ENCODE measurements around the gene GCK. TPM values are rescaled to one million over a fixed set of nuclear protein-coding genes. Genes with fewer than 3 reads are reported as not detected.

Gene GCK
- total and polyA plus RNA-seq, 2 donors (not counting 3 experiments of a cell fraction or from before 2014, with no cell fraction given), result 0.17 to 0.51 TPM

DNA sequence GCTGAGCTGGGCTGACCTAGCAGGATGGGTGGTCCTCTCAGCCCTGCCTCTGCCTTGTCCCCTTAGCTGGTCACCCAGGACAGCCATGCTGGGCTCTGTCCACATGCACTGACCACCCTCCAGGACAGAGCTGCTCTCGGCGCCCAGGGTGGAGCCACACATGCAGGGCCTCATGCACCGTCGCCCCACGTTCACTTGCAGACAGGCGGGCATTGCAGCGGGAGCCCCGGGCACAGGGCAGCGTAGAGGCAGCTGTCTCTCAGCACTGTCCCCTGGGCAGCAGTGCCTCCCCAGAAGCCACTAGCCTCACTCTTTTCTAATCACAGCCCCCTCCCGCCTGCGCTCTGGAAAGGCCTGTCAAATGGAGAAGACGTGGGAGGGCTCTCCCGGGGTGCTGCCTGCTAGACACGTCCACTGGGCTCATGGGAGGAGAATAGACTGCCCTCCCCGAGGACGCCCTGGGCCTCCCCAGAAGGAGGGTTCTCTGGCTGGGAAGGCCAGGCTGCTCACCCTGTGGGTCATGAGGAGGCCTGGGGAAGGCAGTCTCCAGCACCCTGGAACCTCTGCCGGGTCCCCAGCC lies 49.0 kb upstream of the GCK start:
- Histone ChIP-seq H3K9ac (replicated peaks; ENCODE audit: extremely low read depth, insufficient read depth, low read length) (no peak overlapping the region), H3K79me2 (ENCODE audit: control insufficient read depth, insufficient read depth, low read length) (no peaks in the 10 kb centered on the region), H3K4me1 (ENCODE audit: control insufficient read depth, extremely low read depth, insufficient read depth, low read length) (no peaks in the 10 kb centered on the region), H3K9me1 (replicated peaks; ENCODE audit: control insufficient read depth, extremely low read depth, insufficient read depth, low read length) (no peaks in the 10 kb centered on the region), H3K9me3 (replicated peaks; ENCODE audit: control insufficient read depth, insufficient read depth, low read length) (no peaks in the 10 kb centered on the region), H3K4me2 (ENCODE audit: insufficient read depth, low read length) (no peak overlapping the region), H3K27ac (ENCODE audit: insufficient read depth, low read depth, low read length) (no peak overlapping the region), H3K27me3 (ENCODE audit: control insufficient read depth in 2 of 2, insufficient read depth in 2 of 2, low read length in 2 of 2) (no peaks in the 10 kb centered on the region), H4K20me1 (replicated peaks; ENCODE audit: control insufficient read depth, extremely low read depth, insufficient read depth, low read length) (no peaks in the 10 kb centered on the region), H3K36me3 (ENCODE audit: control insufficient read depth in 2 of 2, extremely low read depth in 1 of 2, insufficient read depth in 2 of 2, low read length in 2 of 2) (no peaks in the 10 kb centered on the region), H2AFZ (ENCODE audit: low read depth, low read length) (no peak overlapping the region), H3K4me3 (replicated peaks in 1 of 3; ENCODE audit: insufficient read depth in 1 of 3, low read depth in 1 of 3, low read length in 3 of 3) (no peak overlapping the region)
- POLR2A ChIA-PET, result no interaction called here
- TF ChIP-seq CTCF (IDR thresholded peaks at IDR 0.05; ENCODE audit: extremely low read depth in 1 of 2, insufficient read depth in 1 of 2, low read depth in 1 of 2, low read length in 2 of 2), result no peak
- TF ChIP-seq POLR2A (IDR thresholded peaks at IDR 0.05; ENCODE audit: low read depth, low read length), result no peak
- TF ChIP-seq MYC (IDR thresholded peaks at IDR 0.05; ENCODE audit: low read depth, low read length), result no peak
- no peak for TF ChIP-seq GATA2 (IDR thresholded peaks at IDR 0.05; ENCODE audit: insufficient read depth, insufficient read length, low read depth, low read length)
- no peak for TF ChIP-seq EZH2 (IDR thresholded peaks at IDR 0.05; ENCODE audit: borderline replicate concordance, low read depth, low read length, severe bottlenecking)
- no peak for TF ChIP-seq POLR2AphosphoS5 (IDR thresholded peaks at IDR 0.05; ENCODE audit: insufficient read depth, low read depth, low read length)
- TF ChIP-seq FOS (IDR thresholded peaks at IDR 0.05; ENCODE audit: borderline replicate concordance, insufficient read depth, low read length), result no peak
- TF ChIP-seq JUN (IDR thresholded peaks at IDR 0.05; ENCODE audit: borderline replicate concordance, insufficient read depth, insufficient read length, low read depth), result no peak
- intact Hi-C loops (cut with micrococcal nuclease) (no loop called here), dilution Hi-C loops (cut with MboI; ENCODE audit: extremely low pct_ligation_motif_present, low sequenced_read_pairs) (no loop called here)
- FAIRE-seq, result no peak
- CTCF ChIA-PET, result interaction anchor here (1.9 kb wide), 1 partner anchor 70 kb away, joined by 5 read pairs; no protein-coding TSS in a partner anchor
- DNase-seq (ENCODE audit: low read depth, low spot score), result no peak
- BruUV-seq (replicated peaks), result no TSS peak
